GM06990 (cell line): ENCODE measurements around the gene BPIFB3.
"Not testable (repeated sequence)": the region's sequence is repeated elsewhere in the genome, so short reads cannot be mapped to it uniquely, and the experiment has no call there.

Source experiments
- DNase-seq: peaks from one replicate; pipeline ENCODE4 v3.0.0-alpha.2; 2011; ENCODE audit not compliant: insufficient read length; ENCODE audit errors: extremely low read depth
- H3K27me3 ChIP-seq: replicated peaks from 2 replicates; pipeline ENCODE4 v1.6.0; 2011; ENCODE audit warnings: low read length; ENCODE audit not compliant: control insufficient read depth, insufficient read depth
- H3K36me3 ChIP-seq: 2 replicates; pipeline ENCODE4 v1.5.1; 2011; ENCODE audit warnings: low read length; ENCODE audit not compliant: control insufficient read depth, insufficient read depth
- H3K4me3 ChIP-seq: replicated peaks from 2 replicates; pipeline ENCODE4 v1.5.1; 2011; ENCODE audit warnings: low read depth, mild to moderate bottlenecking, control low read depth, low read length
- CTCF ChIP-seq: IDR thresholded peaks from 2 replicates; pipeline ENCODE4 v1.5.1; 2011; ENCODE audit warnings: low read length, control low read depth, mild to moderate bottlenecking, inconsistent platforms; ENCODE audit not compliant: insufficient read depth, poor library complexity, severe bottlenecking

BPIFB3 gene

GRCh38 chr20:33095902-33096584, 42.3 kb downstream of the BPIFB3 start:
- H3K4me3 ChIP-seq, DNase-seq, H3K27me3 ChIP-seq, H3K36me3 ChIP-seq: not testable (repeated sequence)
- peak; percentile 84 for TF ChIP-seq CTCF

GRCh38 chr20:33097001-33097400, 43.3 kb downstream of the BPIFB3 start:
- Histone ChIP-seq H3K36me3 (no peaks in the 10 kb centered on the region), H3K27me3 (no peaks in the 10 kb centered on the region), H3K4me3 (no peak overlapping the region)
- no peak for TF ChIP-seq CTCF
- no peak for DNase-seq

- Histone ChIP-seq H3K36me3 (no peaks in the 10 kb centered on the region), H3K4me3 (no peak overlapping the region), H3K27me3 (no peaks in the 10 kb centered on the region)
- DNase-seq: no peak
- TF ChIP-seq CTCF: no peak
Observed at GRCh38 chr20:33099843-33100538, 46.3 kb downstream of the BPIFB3 start.

- no peak for TF ChIP-seq CTCF
- no peak for DNase-seq
- Histone ChIP-seq H3K36me3 (no peaks in the 10 kb centered on the region), H3K4me3 (no peak overlapping the region), H3K27me3 (no peaks in the 10 kb centered on the region; the same call in 1 of the 2 replicates)
Observed at GRCh38 chr20:33103556-33103955, 49.9 kb downstream of the BPIFB3 start.

GRCh38 chr20:33104336-33104735, 50.6 kb downstream of the BPIFB3 start:
- no peak overlapping the region for H3K4me3 ChIP-seq
- H3K36me3 ChIP-seq: no peaks in the 10 kb centered on the region
- H3K27me3 ChIP-seq: no peaks in the 10 kb centered on the region; the same call in 1 of the 2 replicates
- no peak for DNase-seq
- TF ChIP-seq CTCF: no peak
